GM12892 (cell line): Measurements from ENCODE around the gene BDH1.
"Not testable (repeated sequence)": the region's sequence is repeated elsewhere in the genome, so short reads cannot be mapped to it uniquely, and the experiment has no call there.

Experiments used
- DNase-seq: peaks from one replicate; pipeline ENCODE4 v3.0.0; 2011; ENCODE audit not compliant: insufficient read length
- FAIRE-seq: peaks from 2 replicates; lab custom pipeline; 2011; peaks lifted over from hg19 to GRCh38; lab: Jason Lieb, UNC
- POLR2A ChIP-seq: IDR thresholded peaks from 2 replicates; pipeline ENCODE4 v1.6.1; 2011; ENCODE audit warnings: low read depth, low read length, control low read depth
- POLR2AphosphoS5 ChIP-seq: IDR thresholded peaks from 2 replicates; pipeline ENCODE4 v1.6.1; 2011; ENCODE audit warnings: low read depth, low read length, control low read depth
- TAF1 ChIP-seq: IDR thresholded peaks from 2 replicates; pipeline ENCODE4 v1.6.1; 2011; ENCODE audit warnings: low read depth, mild to moderate bottlenecking, control low read depth, low read length, borderline replicate concordance

Gene BDH1

DNA sequence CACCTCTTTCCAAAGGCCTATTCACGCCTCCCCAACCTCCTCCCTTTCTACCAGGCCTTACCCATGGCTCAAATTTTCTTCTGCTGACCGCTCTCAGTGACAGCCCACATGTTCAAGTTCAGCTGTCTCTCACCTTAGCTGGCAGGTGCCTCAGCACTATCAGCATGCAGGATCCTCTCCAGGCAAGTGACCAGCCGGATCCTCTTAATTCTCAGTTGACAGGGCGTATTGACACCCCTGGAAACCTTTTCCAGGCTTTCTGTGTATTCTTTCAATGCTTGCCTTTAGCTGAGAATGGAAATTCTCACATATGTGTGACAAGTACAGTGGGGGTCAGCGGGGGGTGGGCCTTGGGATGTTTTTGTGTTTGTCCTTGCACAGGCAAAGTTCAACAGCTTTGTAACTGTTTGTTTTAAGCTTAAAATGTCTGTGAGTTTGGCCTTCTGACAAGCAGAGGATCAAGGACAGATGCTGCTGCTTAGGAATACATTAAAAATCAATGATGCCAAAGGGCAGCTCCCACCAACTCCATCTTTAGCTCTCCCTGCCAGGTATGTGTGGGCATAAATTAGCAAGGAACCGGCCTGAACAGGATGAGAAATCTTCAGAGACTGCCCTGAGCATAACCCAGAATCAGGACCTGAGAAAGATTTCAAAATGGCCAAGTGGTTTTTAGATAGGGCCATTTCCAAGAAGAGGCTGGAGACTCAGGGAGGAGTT, 17.4 kb upstream of the BDH1 start:
- no peak for TF ChIP-seq POLR2A
- TF ChIP-seq POLR2AphosphoS5: no peak
- TF ChIP-seq TAF1: no peak
- FAIRE-seq: no peak
- DNase-seq: no peak

- FAIRE-seq, DNase-seq: not testable (repeated sequence)
Observed at GRCh38 chr3:197571880-197572172, 16.1 kb upstream of the BDH1 start.

- FAIRE-seq, DNase-seq: not testable (repeated sequence)
Observed at GRCh38 chr3:197571074-197571879, 15.5 kb upstream of the BDH1 start.

- not testable (repeated sequence) for FAIRE-seq, DNase-seq
Observed at GRCh38 chr3:197569433-197569832, 13.7 kb upstream of the BDH1 start.

- FAIRE-seq (no peak), DNase-seq (no peak)
- TF ChIP-seq TAF1 (no peak), POLR2A (no peak), POLR2AphosphoS5 (no peak)
Observed at GRCh38 chr3:197567904-197568681, 12.3 kb upstream of the BDH1 start.

GRCh38 chr3:197566155-197566554, 10.4 kb upstream of the BDH1 start:
- FAIRE-seq: not testable (repeated sequence)

GRCh38 chr3:197564097-197564843, 8.5 kb upstream of the BDH1 start:
- no peak for FAIRE-seq
- no peak for DNase-seq
- TF ChIP-seq TAF1: no peak
- no peak for TF ChIP-seq POLR2AphosphoS5
- TF ChIP-seq POLR2A: no peak

More at GRCh38 chr3:197566155-197566554, 10.4 kb upstream of the BDH1 start:
- not testable (repeated sequence) for DNase-seq

GRCh38 chr3:197562398-197563251, 6.9 kb upstream of the BDH1 start:
- DNase-seq: no peak
- TF ChIP-seq POLR2AphosphoS5 (no peak), TAF1 (no peak), POLR2A (no peak)
- FAIRE-seq: no peak

DNA sequence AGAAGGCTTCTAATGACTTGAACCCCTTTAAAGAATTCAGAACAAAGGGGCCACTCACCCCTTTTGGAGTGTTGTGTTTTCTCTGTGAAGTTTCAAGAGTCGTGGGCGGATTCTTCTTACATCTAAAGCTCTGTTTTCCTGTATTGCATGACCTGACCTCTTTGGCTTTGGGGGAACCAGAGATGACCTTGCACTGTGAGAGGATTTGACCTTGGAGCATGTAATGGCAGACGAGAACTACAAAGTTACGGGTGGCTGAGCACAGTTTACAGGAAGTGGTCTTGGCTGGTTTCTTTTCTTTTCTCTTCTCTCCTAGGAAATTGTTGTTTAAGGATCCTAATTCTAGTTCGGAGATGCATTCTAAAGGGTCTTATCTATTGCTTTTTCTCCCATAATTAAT, 6.2 kb upstream of the BDH1 start:
- DNase-seq (no peak), FAIRE-seq (peak; percentile 9)
- TF ChIP-seq TAF1 (no peak), POLR2A (no peak)

DNA sequence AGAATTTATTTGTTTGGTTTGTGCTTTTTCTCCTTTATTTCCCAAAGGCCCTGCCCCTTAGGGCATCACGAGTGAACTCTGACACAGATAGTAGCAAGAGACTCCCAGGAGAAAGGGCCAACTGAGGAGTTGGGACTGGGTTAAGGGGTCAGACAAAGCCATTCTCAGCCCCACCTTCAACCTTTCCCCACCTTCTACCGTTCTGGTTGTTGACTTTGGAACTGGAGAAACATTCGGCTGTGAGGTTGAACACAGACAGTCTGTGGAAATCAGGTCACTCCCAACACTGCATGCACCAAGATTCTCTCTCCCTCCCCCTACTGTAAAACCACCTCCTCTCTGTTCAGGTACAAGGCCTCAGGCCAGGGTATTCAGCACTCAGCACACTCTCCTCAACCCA, 3.9 kb upstream of the BDH1 start:
- TF ChIP-seq TAF1 (no peak), POLR2AphosphoS5 (no peak), POLR2A (no peak)
- DNase-seq (no peak), FAIRE-seq (no peak)

- TF ChIP-seq POLR2A (peak; percentile 72; the same call in 1 of the 2 replicates), POLR2AphosphoS5 (0 out of 2 replicates have a peak, but pooled peaks have one; percentile 71), TAF1 (no peak)
- peak; percentile 95 for FAIRE-seq
- DNase-seq: peak; percentile 94
Observed at GRCh38 chr3:197554562-197555280, 1.0 kb downstream of the BDH1 start.
